Epithelial cell of proximal tubule (primary cell): Measurements from ENCODE around the gene DCLRE1A. TPM values are rescaled to one million over a fixed set of nuclear protein-coding genes. Genes with fewer than 3 reads are reported as not detected.

ENCODE experiments used
- DNase-seq: peaks from one replicate; pipeline ENCODE4 v3.0.0-alpha.2; 2011; ENCODE audit warnings: low read depth
- H3K4me3 ChIP-seq: 2 replicates; pipeline ENCODE4 v1.5.1; 2011; ENCODE audit warnings: low read depth, mild to moderate bottlenecking, low read length
- CTCF ChIP-seq: conservative IDR thresholded peaks from 2 replicates; pipeline ENCODE4 v1.5.1; 2012; ENCODE audit warnings: low read depth, mild to moderate bottlenecking, low read length
- total RNA-seq: library from RNA; depleted of rRNA; stranded (reverse); fragments of >200 nt; gene quantifications from 2 replicates; pipeline ENCODE4 v1.2.3, GENCODE V29; 2015

The DCLRE1A gene
- total RNA-seq, 1 donor from 2014 or later: 7.9 TPM

- TF ChIP-seq CTCF: no peak
- H3K4me3 ChIP-seq: no peak overlapping the region
- DNase-seq: no peak
These were observed 5.4 kb upstream of the DCLRE1A start for GRCh38 chr10:113859261-113859660.

- DNase-seq: no peak
- H3K4me3 ChIP-seq: no peak overlapping the region
- no peak for TF ChIP-seq CTCF
These were observed 4.7 kb upstream of the DCLRE1A start for GRCh38 chr10:113858541-113858940.

GRCh38 chr10:113857210-113857609, 3.3 kb upstream of the DCLRE1A start:
- H3K4me3 ChIP-seq: no peak overlapping the region
- no peak for DNase-seq
- no peak for TF ChIP-seq CTCF

DNA sequence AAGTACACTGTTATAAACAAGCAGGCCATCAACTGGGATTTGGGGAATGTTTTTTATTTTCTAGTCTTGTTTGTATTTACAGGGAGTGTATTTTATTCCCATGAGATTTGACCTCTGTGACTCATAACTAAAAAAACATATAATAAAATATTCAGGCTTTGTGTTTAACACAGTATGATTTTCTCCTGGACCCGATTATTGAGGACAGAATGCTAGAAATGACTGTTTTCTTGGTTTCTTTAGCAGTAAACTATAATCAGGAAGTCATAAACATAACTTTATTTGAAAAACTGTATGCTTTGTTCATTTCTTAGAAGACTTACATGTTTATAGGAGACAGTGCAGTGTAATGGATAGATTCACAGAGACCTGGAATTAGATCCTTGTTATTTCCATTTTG, 2.7 kb upstream of the DCLRE1A start:
- peak overlapping the region; percentile 91 for H3K4me3 ChIP-seq
- DNase-seq: no peak
- TF ChIP-seq CTCF: no peak

DNA sequence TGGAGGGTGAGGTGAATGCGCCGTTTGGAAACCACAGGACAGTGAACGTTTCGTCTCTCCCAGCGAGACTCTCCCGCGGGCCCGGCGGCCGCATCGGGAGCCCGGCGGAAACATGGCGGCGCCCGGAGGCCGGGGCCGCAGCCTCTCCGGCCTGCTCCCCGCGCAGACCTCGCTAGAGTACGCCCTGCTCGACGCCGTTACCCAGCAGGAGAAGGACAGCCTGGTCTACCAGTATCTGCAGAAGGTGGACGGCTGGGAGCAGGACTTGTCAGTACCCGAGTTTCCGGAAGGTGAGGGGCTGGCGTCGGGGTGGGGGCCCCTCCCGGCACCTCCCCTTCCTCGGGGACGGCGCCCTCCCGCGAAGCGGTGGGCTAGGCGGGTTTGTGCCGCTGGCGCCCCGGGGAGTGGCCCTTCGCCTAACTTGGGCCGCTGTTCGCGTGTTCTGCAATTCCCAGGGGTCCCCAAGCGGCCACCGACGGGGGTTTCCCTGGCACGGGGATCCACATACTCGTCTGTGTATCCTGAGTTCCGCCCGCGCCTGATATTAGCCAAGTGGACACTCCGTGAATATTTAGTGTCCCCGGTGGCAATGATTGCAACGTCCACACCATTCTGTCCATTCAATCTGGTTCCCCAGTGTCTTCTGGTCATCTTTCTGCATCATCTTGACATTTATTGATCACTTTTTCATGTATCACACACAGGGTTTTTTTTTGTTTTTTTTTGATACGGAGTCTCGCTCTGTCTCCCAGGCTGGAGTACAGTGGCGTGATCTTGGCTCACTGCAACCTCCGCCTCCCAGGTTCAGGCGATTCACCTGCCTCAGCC, 1.1 kb upstream of the DCLRE1A start:
- H3K4me3 ChIP-seq: peak overlapping the region; percentile 91
- DNase-seq: no peak
- TF ChIP-seq CTCF: no peak

DNA sequence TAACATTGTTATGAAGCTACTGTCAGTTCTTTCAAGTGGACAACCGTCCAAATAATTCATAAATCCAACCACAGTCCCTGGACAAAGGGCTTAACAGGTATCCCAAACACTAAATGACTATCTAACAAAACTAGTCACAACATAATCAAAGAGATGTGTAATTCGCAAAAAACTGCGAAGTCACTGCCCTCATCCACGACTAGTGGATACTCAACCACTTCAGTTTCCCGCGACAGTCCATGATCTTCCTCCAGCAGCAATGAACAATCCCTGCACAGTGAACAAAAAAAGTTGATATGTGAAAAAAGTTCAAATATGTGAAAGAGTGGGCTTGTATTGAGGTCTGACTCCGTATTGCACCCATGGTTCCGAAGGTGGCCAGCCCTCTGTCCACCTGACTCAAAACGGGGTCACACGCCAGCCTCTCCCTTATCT, 287 bp downstream of the DCLRE1A start:
- H3K4me3 ChIP-seq: peak overlapping the region; percentile 91
- TF ChIP-seq CTCF: no peak
- no peak for DNase-seq

GRCh38 chr10:113849946-113850345, 3.9 kb downstream of the DCLRE1A start:
- DNase-seq: no peak
- no peak overlapping the region for H3K4me3 ChIP-seq
- TF ChIP-seq CTCF: no peak
